Prostate gland (tissue), 2 donors: ENCODE data around the gene SLC44A2.
A peak's percentile ranks its signal among the peaks of the same experiment; 100 is the strongest.

ENCODE experiments used
- CTCF ChIP-seq, 4 experiments: fragments of 200-600 bp in 2 of 4; fragments of 450-650 bp in 2 of 4; sonication (generic) in 2 of 4; IDR thresholded peaks; 1 replicate in 3 of 4; 2 replicates in 1 of 4; pipeline ENCODE4 v1.5.1; 2016 to 2019; ENCODE audit warnings: antibody characterized with exemption in 4 of 4, mild to moderate bottlenecking in 2 of 4, moderate library complexity in 2 of 4
- POLR2A ChIP-seq: fragments of 450-650 bp; IDR thresholded peaks from one replicate; pipeline ENCODE4 v1.6.1; 2016; ENCODE audit warnings: antibody characterized with exemption, mild to moderate bottlenecking
- POLR2AphosphoS5 ChIP-seq: sonication (generic); formaldehyde crosslinking; IDR thresholded peaks from one replicate; pipeline ENCODE4 v1.6.1; 2017; ENCODE audit warnings: antibody characterized with exemption

GRCh38 chr19:10580979-10581631 is 44.2 kb upstream of the SLC44A2 start:
- TF ChIP-seq POLR2AphosphoS5 (peak; percentile 77), CTCF (IDR thresholded peaks at IDR 0.05) (peak; percentile 96 to 99 (median 98)), POLR2A (no peak)
